Activated CD4-positive, alpha-beta T cell treated with anti-CD3 and anti-CD28 coated beads, Interleukin-2, amount 50 U/mL, for 1 hour (primary cell): ENCODE measurements around the gene PGLYRP4.

Experiments
- DNase-seq: peaks from one replicate; pipeline ENCODE4 v3.0.0-alpha.2; 2020

The PGLYRP4 gene

GRCh38 chr1:153374071-153374470 lies 25.4 kb upstream of the PGLYRP4 start:
- DNase-seq, result no peak

- no peak for DNase-seq
These were observed 23.9 kb upstream of the PGLYRP4 start for GRCh38 chr1:153372571-153372970.

GRCh38 chr1:153371231-153371630 lies 22.6 kb upstream of the PGLYRP4 start:
- DNase-seq, result no peak

DNA sequence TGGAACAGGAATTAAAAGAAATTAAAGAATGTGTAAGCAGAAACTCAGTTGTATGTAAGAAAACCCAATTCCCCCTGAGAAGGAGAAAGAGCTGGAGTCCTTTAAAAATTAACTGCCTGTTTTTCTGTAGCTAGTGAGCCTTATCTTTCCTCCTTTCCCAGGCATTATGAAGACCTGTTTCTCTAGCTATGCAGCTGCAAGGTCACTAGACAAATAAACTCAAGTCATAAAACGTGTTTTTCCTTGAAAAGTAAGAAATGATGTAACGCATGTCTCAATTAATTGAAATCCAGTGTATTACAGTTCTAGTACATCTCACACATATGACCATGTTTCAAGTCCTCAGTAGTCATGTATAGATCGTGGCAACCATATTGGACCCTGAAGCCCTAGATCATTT lies 21.5 kb upstream of the PGLYRP4 start:
- DNase-seq, result no peak

GRCh38 chr1:153368495-153368894 lies 19.9 kb upstream of the PGLYRP4 start:
- no peak for DNase-seq

DNA sequence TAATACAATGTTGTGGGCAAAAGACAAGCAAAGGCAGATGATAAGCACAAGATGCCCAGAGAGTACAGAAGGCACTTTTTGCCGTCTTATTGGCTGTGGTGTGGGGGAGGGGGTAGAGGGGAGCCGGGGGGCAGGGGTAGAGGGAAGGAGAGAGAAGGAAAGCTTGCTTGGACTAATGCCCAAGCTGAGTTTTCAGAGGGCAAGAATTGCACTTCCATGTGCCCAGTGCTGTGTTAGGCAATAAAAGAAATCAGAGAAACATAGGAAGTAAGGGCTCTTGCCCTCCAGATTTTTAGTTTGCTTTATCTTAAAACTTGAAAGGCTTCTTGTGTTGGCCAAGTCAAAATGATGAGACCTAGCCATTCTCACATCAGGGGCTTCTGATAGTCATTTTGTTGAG lies 18.4 kb upstream of the PGLYRP4 start:
- DNase-seq, result no peak

- DNase-seq, result no peak
These were observed 17.6 kb upstream of the PGLYRP4 start for GRCh38 chr1:153366261-153366660.

- no peak for DNase-seq
These were observed 17.1 kb upstream of the PGLYRP4 start for GRCh38 chr1:153365696-153366095.

GRCh38 chr1:153364766-153365666 lies 16.4 kb upstream of the PGLYRP4 start:
- no peak for DNase-seq

- no peak for DNase-seq
These were observed 15.5 kb upstream of the PGLYRP4 start for GRCh38 chr1:153364156-153364555.

- no peak for DNase-seq
These were observed 15.0 kb upstream of the PGLYRP4 start for GRCh38 chr1:153363641-153364040.

DNA sequence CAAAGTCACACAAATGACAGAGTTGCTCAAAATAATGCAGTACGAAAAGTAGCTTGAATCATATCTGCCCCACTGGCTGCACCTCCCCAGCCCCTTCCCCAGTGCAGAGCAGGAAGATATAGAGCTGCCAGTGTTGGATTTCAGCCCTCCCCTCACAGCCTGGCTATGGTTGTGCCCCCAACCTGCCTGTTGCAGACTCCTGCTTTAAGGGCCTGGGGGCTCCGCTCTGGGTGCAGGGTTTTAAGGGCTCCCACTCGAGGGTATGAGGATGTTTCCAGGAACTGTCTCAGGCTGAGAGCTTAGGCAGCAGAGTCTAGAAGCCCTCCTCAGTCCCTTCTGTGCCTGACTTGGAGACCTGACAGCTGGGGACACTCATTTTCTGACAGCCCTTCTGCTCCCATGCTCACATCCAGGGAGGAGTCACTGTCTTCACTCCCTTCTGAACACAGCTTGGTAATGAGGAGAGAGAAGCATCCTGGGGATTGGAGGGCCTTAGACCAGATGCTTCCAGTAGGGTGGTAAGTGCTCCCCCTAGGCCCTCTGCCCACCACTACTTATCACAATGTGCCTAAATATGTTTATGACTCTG lies 13.6 kb upstream of the PGLYRP4 start:
- no peak for DNase-seq

- DNase-seq, result no peak
These were observed 13.0 kb upstream of the PGLYRP4 start for GRCh38 chr1:153361480-153362109.

DNA sequence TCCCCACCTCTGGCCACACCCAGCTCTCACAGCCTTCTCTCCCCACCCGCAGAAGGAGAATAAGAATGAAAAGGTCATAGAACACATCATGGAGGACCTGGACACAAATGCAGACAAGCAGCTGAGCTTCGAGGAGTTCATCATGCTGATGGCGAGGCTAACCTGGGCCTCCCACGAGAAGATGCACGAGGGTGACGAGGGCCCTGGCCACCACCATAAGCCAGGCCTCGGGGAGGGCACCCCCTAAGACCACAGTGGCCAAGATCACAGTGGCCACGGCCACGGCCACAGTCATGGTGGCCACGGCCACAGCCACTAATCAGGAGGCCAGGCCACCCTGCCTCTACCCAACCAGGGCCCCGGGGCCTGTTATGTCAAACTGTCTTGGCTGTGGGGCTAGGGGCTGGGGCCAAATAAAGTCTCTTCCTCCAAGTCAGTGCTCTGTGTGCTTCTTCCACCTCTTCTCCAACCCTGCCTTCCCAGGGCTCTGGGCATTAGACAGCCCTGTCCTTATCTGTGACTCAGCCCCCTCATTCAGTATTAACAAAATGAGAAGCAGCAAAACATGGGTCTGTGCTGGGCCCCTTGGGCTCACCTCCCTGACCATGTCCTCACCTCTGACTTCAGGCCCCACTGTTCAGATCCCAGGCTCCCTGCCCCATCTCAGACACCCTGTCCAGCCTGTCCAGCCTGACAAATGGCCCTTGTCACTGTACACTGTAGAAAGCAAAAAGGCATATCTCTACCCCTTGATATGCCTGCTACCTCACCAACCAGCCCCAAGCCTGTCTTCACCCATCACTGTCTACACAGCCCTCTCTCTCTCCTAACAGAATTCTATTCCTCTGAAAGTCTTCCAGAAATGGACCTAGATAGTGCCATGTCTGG lies 12.2 kb upstream of the PGLYRP4 start:
- no peak for DNase-seq

DNA sequence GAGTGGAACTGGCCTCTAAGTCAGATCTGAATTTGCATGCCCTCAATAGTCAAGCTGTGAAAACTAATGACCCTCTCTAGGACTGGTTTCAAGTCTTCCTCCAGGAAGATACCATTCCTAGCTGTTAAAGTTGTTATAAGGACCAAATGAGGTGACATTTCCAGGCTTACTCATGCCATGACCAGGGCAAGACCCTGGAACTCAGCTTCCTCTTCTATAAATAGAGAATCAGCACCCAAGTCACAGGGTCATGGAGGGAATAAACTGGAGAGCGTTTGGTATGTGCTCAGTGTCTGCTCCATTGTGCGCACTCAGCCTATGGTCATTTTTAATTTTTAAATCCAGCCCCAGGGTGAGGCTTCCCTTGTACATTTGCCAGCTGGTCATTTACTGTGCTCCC lies 11.5 kb upstream of the PGLYRP4 start:
- no peak for DNase-seq

DNA sequence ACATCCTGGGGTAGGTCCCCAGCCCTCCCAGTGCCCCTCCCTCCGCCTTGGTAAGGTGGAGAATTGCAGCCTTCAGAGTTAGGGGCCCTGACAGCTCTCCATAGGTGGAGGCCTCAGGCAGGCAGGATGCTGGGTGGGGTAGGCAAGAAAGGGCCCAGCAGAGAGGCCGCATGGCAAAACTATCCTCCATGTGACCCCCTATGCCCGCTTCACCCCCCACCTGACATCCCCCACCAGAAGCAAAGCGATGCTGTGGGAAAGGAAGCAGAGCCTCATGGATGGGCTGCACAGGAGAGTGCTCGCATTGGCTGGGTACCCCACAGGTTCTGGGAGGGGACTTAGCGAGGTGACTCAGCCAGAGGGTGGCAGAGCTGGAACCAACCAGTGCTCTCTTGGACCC lies 10.6 kb upstream of the PGLYRP4 start:
- DNase-seq, result no peak

GRCh38 chr1:153358691-153358975 lies 10.0 kb upstream of the PGLYRP4 start:
- DNase-seq, result no peak

DNA sequence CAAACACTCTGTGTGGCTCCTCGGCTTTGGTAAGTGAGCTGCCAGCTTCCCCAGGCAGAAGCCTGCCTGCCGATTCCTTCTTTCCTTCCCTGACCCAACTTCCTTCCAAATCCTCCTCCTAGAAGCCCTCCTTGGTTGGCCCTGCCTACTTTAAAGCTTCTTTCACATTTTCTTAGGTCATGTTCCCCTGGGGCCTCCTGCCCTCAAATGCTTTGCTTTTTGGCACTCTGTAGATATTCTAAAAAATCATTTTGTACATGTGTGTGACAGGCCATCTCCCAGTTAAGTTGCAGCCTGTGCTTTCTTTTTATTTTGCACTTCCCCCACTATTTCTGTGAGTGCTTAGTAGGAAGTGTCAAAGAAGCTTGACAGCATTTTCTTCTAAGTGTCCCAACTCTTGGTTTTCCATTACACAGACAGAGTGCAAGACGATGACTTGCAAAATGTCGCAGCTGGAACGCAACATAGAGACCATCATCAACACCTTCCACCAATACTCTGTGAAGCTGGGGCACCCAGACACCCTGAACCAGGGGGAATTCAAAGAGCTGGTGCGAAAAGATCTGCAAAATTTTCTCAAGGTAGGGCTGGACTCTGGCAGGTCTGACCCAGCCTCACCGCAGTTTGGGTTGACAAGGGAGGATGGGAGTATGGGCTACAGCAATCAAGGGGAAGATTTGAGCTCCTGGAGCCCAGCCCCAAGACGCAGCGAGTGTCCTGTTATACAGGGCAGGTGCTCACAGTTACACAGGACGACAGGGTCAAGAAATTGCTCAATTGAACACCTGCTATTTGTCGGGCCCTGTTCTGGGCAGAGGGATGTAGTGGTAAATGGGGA lies 9.4 kb upstream of the PGLYRP4 start, which contains the start of gene S100A9:
S100A9 (plus strand) TSS at position 2 of the 838 bp plus-strand sequence; CDS start at position 432, 430 bp downstream.
- no peak for DNase-seq

GRCh38 chr1:153357076-153357852 lies 8.6 kb upstream of the PGLYRP4 start:
- DNase-seq, result no peak

DNA sequence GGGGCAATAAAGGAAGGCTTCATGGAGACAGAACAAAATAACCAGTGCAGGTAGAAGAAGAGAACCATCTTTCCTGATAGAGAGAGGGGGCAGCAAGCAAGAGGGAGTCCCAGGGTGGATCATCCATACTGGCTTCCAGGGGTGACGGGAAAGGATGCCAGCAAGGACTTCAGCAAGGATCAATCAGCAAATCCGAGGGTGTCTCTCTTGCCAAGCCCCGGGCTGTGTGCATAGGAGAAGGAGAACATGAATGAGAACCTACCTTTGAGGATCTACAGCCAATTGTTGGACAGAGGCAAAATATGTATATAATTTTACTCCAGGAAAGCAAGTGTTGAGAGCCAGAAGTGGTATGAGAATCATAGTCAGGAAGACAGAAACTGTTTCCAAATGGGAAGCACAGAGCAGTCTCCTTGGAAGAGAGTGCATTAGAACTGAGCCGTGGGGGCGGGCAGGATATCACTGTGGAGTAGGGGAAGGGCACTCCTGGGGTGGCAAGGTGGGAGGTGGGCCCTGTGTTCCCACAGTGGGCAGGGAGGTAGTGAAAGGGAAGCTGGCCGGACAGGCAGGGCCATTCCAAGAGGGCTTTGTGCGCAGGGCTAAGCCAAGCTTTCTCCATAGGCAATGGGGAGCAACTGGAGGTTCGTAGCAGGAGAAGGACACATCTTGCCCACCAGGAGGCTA lies 7.9 kb upstream of the PGLYRP4 start:
- DNase-seq, result no peak
